ENCODE data around the gene KTI12.
"Not testable (repeated sequence)": the region's sequence is repeated elsewhere in the genome, so short reads cannot be mapped to it uniquely, and the experiment has no call there.

KTI12 gene

GRCh38 chr1:52055066-52055865 lies 21.7 kb upstream of the KTI12 start, which contains the start of gene TXNDC12:
Gene TXNDC12 (minus strand): TSS chr1:52055191. CDS start chr1:52055096, 95 bp downstream.
- TF ChIP-seq, protein P1, sequence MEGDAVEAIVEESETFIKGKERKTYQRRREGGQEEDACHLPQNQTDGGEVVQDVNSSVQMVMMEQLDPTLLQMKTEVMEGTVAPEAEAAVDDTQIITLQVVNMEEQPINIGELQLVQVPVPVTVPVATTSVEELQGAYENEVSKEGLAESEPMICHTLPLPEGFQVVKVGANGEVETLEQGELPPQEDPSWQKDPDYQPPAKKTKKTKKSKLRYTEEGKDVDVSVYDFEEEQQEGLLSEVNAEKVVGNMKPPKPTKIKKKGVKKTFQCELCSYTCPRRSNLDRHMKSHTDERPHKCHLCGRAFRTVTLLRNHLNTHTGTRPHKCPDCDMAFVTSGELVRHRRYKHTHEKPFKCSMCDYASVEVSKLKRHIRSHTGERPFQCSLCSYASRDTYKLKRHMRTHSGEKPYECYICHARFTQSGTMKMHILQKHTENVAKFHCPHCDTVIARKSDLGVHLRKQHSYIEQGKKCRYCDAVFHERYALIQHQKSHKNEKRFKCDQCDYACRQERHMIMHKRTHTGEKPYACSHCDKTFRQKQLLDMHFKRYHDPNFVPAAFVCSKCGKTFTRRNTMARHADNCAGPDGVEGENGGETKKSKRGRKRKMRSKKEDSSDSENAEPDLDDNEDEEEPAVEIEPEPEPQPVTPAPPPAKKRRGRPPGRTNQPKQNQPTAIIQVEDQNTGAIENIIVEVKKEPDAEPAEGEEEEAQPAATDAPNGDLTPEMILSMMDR (IDR thresholded peaks at IDR 0.05; ENCODE audit: control insufficient read depth, extremely low read depth, insufficient read depth) = no peak
- peak within 1 kb of the TSS; percentile 88 for H3K4me3 ChIP-seq (ENCODE audit: low read depth, low read length)
- DNase-seq (ENCODE audit: low read depth) = peak; percentile 87

GRCh38 chr1:52054496-52055065 lies 21.0 kb upstream of the KTI12 start:
- peak overlapping the region; percentile 88 for H3K4me3 ChIP-seq (ENCODE audit: low read depth, low read length)
- TF ChIP-seq, protein P1 (IDR thresholded peaks at IDR 0.05; ENCODE audit: control insufficient read depth, extremely low read depth, insufficient read depth) = no peak
- no peak for DNase-seq (ENCODE audit: low read depth)

- peak overlapping the region; percentile 88 for H3K4me3 ChIP-seq (ENCODE audit: low read depth, low read length)
- no peak for DNase-seq (ENCODE audit: low read depth)
Observed at GRCh38 chr1:52053862-52054261, 20.3 kb upstream of the KTI12 start.

DNA sequence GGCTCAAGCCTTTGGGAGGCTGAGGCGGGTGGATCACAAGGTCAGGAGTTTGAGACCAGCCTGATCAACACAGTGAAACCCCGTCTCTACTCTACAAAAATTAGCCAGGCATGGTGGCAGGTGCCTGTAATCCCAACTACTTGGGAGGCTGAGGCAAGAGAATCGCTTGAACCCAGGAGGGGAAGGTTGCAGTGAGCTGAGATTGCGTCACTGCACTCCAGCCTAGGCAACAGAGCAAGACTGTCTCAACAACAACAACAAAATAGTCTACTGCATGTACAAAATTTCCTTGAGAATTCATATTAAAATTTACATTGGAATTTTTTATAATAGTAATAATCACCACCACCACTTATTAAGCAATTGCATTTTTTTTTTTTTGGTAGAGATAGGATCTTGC lies 15.7 kb upstream of the KTI12 start:
- DNase-seq (ENCODE audit: low read depth); H3K4me3 ChIP-seq (ENCODE audit: low read depth, low read length): not testable (repeated sequence)

More at GRCh38 chr1:52053862-52054261, 20.3 kb upstream of the KTI12 start:
- TF ChIP-seq, protein P1 (IDR thresholded peaks at IDR 0.05; ENCODE audit: control insufficient read depth, extremely low read depth, insufficient read depth) = no peak

DNA sequence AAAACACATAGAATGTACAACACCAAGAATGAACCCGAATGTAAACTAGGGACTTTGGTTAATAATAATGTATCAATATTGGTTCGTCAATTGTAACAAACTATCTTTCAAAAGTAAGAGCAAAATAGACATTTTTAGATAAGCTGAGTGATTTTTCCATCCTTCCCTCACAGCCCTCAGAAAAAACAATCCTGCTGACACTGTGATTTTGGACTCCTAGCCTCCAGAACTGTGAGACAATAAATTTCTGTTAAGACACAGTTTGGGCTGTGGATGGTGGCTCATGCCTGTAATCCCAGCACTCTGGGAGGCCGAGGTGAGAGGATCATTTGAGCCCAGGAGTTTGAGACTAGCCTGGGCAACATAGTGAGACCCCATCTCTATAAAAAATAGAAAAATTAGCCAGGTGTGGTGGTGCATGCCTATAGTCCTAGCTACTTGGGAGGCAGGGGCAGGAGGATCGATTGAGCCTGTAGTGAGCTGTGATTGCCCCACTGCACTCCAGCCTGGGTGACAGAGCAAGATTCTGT lies 12.1 kb upstream of the KTI12 start:
- H3K4me3 ChIP-seq (ENCODE audit: low read depth, low read length); DNase-seq (ENCODE audit: low read depth): not testable (repeated sequence)

DNA sequence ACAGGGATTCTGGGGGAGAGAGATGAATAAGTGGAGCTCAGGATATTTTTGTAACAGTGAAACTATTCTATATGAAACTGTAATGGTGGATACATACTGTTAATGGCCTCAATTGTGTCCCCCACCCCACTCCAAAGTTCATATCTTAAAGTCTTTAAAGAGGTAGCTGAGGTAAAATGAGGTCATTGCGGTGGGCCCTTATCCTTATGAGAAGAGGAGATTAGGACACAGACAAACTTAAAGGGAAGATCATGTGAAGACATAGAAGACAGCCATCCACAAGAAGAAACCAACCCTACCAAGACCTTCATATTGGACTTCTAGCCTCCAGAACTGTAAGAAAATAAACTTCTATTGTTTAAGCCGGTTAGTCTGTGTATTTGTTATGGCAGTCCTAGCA lies 11.6 kb upstream of the KTI12 start:
- TF ChIP-seq, protein P1 (IDR thresholded peaks at IDR 0.05; ENCODE audit: control insufficient read depth, extremely low read depth, insufficient read depth) = no peak
- H3K4me3 ChIP-seq (ENCODE audit: low read depth, low read length) = no peak overlapping the region
- no peak for DNase-seq (ENCODE audit: low read depth)

GRCh38 chr1:52041551-52042185 lies 8.1 kb upstream of the KTI12 start:
- TF ChIP-seq, protein P1 (IDR thresholded peaks at IDR 0.05; ENCODE audit: control insufficient read depth, extremely low read depth, insufficient read depth) = no peak
- no peak overlapping the region for H3K4me3 ChIP-seq (ENCODE audit: low read depth, low read length)

More at GRCh38 chr1:52041551-52042185, 8.1 kb upstream of the KTI12 start:
- no peak for DNase-seq (ENCODE audit: low read depth)

All from LNCaP clone FGC (cell line).